ENCODE measurements around the gene CSNK2B.

- no peak for TF ChIP-seq ZNF384 (IDR thresholded peaks at IDR 0.05)
- no peak for TF ChIP-seq ELF4 (IDR thresholded peaks at IDR 0.05)
- no peak for TF ChIP-seq BHLHE40 (IDR thresholded peaks at IDR 0.05; ENCODE audit: borderline replicate concordance)
- TF ChIP-seq SUZ12 (IDR thresholded peaks at IDR 0.05) = no peak
- TF ChIP-seq TARDBP (IDR thresholded peaks at IDR 0.05) = no peak
- no peak for TF ChIP-seq HDGF (IDR thresholded peaks at IDR 0.05; ENCODE audit: borderline replicate concordance)
- no peak for TF ChIP-seq FOXK2 (IDR thresholded peaks at IDR 0.05)
- no peak for TF ChIP-seq CTBP1 (IDR thresholded peaks at IDR 0.05; ENCODE audit: borderline replicate concordance)
- TF ChIP-seq SP1 (IDR thresholded peaks at IDR 0.05) = no peak
These were observed 2.5 kb upstream of the CSNK2B start for GRCh38 chr6:31663126-31663960.
